Trophoblast cell (in vitro differentiated cells and primary cell): ENCODE data around the gene CPM.
A peak's percentile ranks its signal among the peaks of the same experiment; 100 is the strongest.
"Not testable (repeated sequence)": the region's sequence is repeated elsewhere in the genome, so short reads cannot be mapped to it uniquely, and the experiment has no call there.

Experiments
- DNase-seq, 2 donors: peaks; one replicate each; pipeline ENCODE4 v3.0.0-alpha.2; 2016
- H2AFZ ChIP-seq: 2 replicates; pipeline ENCODE4 v1.6.1; 2013; ENCODE audit warnings: low read length, moderate library complexity, mild to moderate bottlenecking; ENCODE audit not compliant: insufficient read depth, poor library complexity
- H2AK5ac ChIP-seq: 2 replicates; pipeline ENCODE4 v1.6.1; 2013; ENCODE audit warnings: mild to moderate bottlenecking, low read length
- H2BK120ac ChIP-seq: 2 replicates; pipeline ENCODE4 v1.6.1; 2013; ENCODE audit warnings: low read length, mild to moderate bottlenecking, moderate library complexity; ENCODE audit not compliant: insufficient read depth, poor library complexity
- H2BK12ac ChIP-seq: 2 replicates; pipeline ENCODE4 v1.6.1; 2013; ENCODE audit warnings: mild to moderate bottlenecking, low read length, moderate library complexity
- H2BK5ac ChIP-seq: 2 replicates; pipeline ENCODE4 v1.6.1; 2013; ENCODE audit warnings: low read length, low read depth, moderate library complexity, mild to moderate bottlenecking; ENCODE audit not compliant: poor library complexity
- H3K14ac ChIP-seq: 2 replicates; pipeline ENCODE4 v1.6.1; 2013; ENCODE audit warnings: mild to moderate bottlenecking, low read length
- H3K18ac ChIP-seq: 2 replicates; pipeline ENCODE4 v1.6.1; 2013; ENCODE audit warnings: mild to moderate bottlenecking, low read length
- H3K23ac ChIP-seq: 2 replicates; pipeline ENCODE4 v1.6.1; 2013; ENCODE audit warnings: low read length
- H3K27ac ChIP-seq: 2 replicates; pipeline ENCODE4 v1.5.1; 2013; ENCODE audit warnings: low read depth, mild to moderate bottlenecking, inconsistent platforms, low read length, moderate library complexity
- H3K27me3 ChIP-seq: 2 replicates; pipeline ENCODE4 v1.6.1; 2013; ENCODE audit warnings: inconsistent platforms, mild to moderate bottlenecking, low read length, moderate library complexity; ENCODE audit not compliant: insufficient read depth
- H3K36me3 ChIP-seq, 2 experiments: 1 replicate in 1 of 2; 2 replicates in 1 of 2; pipeline ENCODE4 v1.6.1; 2013; ENCODE audit warnings: low read length in 2 of 2, mild to moderate bottlenecking in 2 of 2, moderate library complexity in 1 of 2; ENCODE audit not compliant: insufficient read depth in 2 of 2, control insufficient read depth in 1 of 2
- H3K4ac ChIP-seq: 2 replicates; pipeline ENCODE4 v1.6.1; 2013; ENCODE audit warnings: low read depth, mild to moderate bottlenecking, low read length, moderate library complexity
- H3K4me1 ChIP-seq, 2 experiments: 1 replicate in 1 of 2; 2 replicates in 1 of 2; pipeline ENCODE4 v1.6.1; 2013; ENCODE audit warnings: low read length in 2 of 2, mild to moderate bottlenecking in 2 of 2, moderate library complexity in 1 of 2; ENCODE audit not compliant: insufficient read depth in 2 of 2, control insufficient read depth in 1 of 2
- H3K4me2 ChIP-seq: 2 replicates; pipeline ENCODE4 v1.6.1; 2013; ENCODE audit warnings: inconsistent platforms, mild to moderate bottlenecking, low read length, moderate library complexity
- H3K4me3 ChIP-seq: 2 replicates; pipeline ENCODE4 v1.5.1; 2013; ENCODE audit warnings: mild to moderate bottlenecking, low read depth, low read length, inconsistent platforms
- H3K79me1 ChIP-seq: one replicate; pipeline ENCODE4 v1.6.1; 2013; ENCODE audit warnings: low read length
- H3K79me2 ChIP-seq: 2 replicates; pipeline ENCODE4 v1.6.1; 2013; ENCODE audit warnings: low read length, mild to moderate bottlenecking; ENCODE audit not compliant: control insufficient read depth, insufficient read depth, poor library complexity
- H3K9ac ChIP-seq: 2 replicates; pipeline ENCODE4 v1.6.1; 2013; ENCODE audit warnings: mild to moderate bottlenecking, low read length
- H3K9me3 ChIP-seq: 2 replicates; pipeline ENCODE4 v1.6.1; 2013; ENCODE audit warnings: low read depth, mild to moderate bottlenecking, control low read depth, inconsistent platforms, low read length; ENCODE audit not compliant: insufficient read depth
- H4K12ac ChIP-seq: 2 replicates; pipeline ENCODE4 v1.6.1; 2013; ENCODE audit warnings: low read depth, mild to moderate bottlenecking, low read length, moderate library complexity
- H4K8ac ChIP-seq: 2 replicates; pipeline ENCODE4 v1.6.1; 2013; ENCODE audit warnings: low read depth, mild to moderate bottlenecking, low read length, moderate library complexity
- H4K91ac ChIP-seq: one replicate; pipeline ENCODE4 v1.6.1; 2013; ENCODE audit warnings: low read depth, mild to moderate bottlenecking, low read length, moderate library complexity
- WGBS: extraction: QIAGEN DNeasy Blood & Tissue Kit; methylation state at CpG from one replicate; pipeline ENCODE4 v1.1.7; 2013; ENCODE audit warnings: missing lambda C conversion rate; ENCODE audit not compliant: insufficient read length, insufficient coverage; ENCODE audit errors: extremely low coverage; 5-methylcytosine and 5-hydroxymethylcytosine counted together

CPM gene

DNA sequence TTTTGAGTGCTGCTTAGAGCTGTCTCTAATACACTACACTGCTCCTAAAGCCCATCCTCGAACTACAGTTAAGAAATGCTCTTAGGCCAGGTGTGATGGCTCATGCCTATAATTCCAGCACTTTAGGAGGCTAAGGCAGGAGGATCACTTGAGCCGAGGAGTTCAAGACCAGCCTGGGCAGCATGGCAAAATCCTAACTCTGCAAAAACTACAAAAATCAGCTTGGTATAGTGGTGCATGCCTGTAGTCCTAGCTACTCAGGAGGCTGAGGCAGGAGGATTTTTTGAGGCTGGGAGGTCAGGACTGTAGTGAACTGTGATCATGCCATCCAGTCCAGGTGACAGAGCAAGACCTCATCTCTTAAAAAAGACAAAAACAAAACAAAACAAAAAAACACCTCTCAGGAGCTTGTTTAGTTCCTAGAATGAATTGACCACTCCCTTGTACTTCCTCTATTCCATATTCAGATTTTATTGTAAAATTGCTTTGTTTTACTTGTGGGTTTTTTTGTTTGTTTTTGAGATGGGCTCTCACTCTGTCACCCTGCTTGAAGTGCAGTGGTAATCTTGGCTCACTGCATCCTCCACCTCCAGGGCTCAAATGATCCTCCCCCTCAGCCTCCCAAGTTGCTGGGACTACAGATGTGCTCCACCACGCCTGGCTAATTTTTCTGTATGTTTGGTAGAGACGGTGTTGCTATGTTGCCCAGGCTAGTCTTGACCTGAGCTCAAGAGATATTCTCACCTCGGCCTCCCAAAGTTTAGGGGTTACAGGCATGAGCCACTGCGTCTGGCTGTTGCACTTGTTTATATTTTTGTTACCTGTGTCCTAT is 111.4 kb downstream of the CPM start:
- no peak overlapping the region for H2AK5ac ChIP-seq
- no peak overlapping the region for H3K4me3 ChIP-seq
- no peak overlapping the region for H2BK120ac ChIP-seq
- no peak overlapping the region for H4K8ac ChIP-seq
- no peak overlapping the region for H2AFZ ChIP-seq
- no peak overlapping the region for H3K14ac ChIP-seq
- H3K4me1 ChIP-seq = no peaks in the 10 kb centered on the region
- H3K4ac ChIP-seq = no peak overlapping the region
- no peak overlapping the region for H3K27ac ChIP-seq
- peaks cover 35 to 42% of the 10 kb centered on the region in 2 experiments for H3K36me3 ChIP-seq
- H2BK5ac ChIP-seq = no peak overlapping the region
- no CpG with 5 or more reads among the region's 6 CpGs for WGBS
- H3K4me2 ChIP-seq = no peak overlapping the region
- no peak overlapping the region for H4K12ac ChIP-seq
- no peak for DNase-seq
- H3K23ac ChIP-seq = no peak overlapping the region
- no peak overlapping the region for H4K91ac ChIP-seq
- no peaks in the 10 kb centered on the region for H3K27me3 ChIP-seq
- no peaks in the 10 kb centered on the region for H3K79me2 ChIP-seq
- no peak overlapping the region for H3K18ac ChIP-seq
- H3K79me1 ChIP-seq = no peaks in the 10 kb centered on the region
- H2BK12ac ChIP-seq = no peak overlapping the region
- no peaks in the 10 kb centered on the region for H3K9me3 ChIP-seq
- no peak overlapping the region for H3K9ac ChIP-seq

DNA sequence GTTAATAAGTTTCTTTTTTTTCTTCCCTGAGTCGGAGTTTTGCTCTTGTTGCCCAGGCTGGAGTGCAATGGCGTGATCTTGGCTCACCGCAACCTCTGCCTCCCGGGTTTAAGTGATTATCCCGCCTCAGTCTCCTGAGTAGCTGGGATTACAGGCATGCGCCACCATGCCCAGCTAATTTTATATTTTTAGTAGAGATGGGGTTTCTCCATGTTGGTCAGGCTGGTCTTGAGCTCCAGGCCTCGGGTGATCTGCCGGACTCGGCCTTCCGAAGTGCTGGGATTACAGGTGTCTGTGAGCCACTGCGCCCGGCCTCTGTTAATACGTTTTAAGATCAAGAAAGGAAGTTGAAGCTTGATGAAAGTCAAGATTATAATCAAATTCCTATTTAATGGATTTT is 113.5 kb downstream of the CPM start:
- not testable (repeated sequence) for H2BK5ac ChIP-seq, DNase-seq, H3K79me1 ChIP-seq, H3K27ac ChIP-seq, H3K18ac ChIP-seq, H4K12ac ChIP-seq, H4K91ac ChIP-seq, H3K9ac ChIP-seq, H3K9me3 ChIP-seq, H3K4me2 ChIP-seq, H4K8ac ChIP-seq, H3K4me3 ChIP-seq, H2AFZ ChIP-seq, H2BK12ac ChIP-seq, H3K4me1 ChIP-seq, H3K4ac ChIP-seq, H3K14ac ChIP-seq, H3K27me3 ChIP-seq, H3K79me2 ChIP-seq, H2BK120ac ChIP-seq, H2AK5ac ChIP-seq, H3K23ac ChIP-seq
- peaks cover 31 to 37% of the 10 kb centered on the region in 2 experiments for H3K36me3 ChIP-seq
- no CpG with 5 or more reads among the region's 13 CpGs for WGBS

DNA sequence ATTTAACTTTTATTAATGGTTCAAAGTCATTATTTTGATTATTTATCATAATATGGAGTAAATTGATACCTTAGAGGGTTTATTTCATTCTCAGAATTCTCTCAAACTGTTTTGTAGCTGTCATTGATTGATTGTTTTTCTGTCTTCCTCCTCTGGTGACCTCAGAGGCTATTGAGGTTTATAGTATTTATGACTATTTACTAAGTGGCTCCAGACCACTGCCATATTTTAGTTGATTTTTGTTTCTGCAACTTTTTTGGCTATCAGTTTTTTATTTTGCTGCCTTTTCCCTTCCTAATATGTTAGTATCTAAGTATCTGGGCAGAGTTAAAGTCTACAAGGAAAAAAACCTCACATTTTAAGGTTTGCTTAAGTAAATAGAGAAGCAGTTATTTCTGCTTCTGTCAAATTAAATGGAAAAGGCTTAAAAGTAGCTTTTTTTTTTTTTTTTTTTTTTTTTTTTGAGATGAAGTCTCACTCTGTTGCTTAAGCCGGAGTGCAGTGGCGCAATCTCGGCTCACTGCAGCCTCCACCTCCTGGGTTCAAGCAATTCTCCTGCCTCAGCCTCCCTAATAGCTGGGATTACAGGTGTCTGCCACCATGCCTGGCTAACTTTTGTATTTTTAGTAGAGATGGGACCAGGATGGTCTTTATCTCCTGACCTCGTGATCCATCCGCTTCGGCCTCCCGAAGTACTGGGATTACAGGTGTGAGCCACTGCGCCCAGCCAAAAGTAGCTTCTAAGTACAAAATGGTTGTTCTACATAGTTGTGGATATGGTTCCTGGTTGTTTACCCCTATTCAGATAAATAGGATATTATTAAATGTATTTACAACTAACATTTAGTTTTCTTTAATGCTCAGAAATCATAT is 116.8 kb downstream of the CPM start:
- H2BK120ac ChIP-seq = no peak overlapping the region
- H2AFZ ChIP-seq = no peak overlapping the region
- no peak overlapping the region for H4K91ac ChIP-seq
- no peak for DNase-seq
- no peaks in the 10 kb centered on the region for H3K27me3 ChIP-seq
- H3K4me1 ChIP-seq = no peaks in the 10 kb centered on the region
- H2AK5ac ChIP-seq = no peak overlapping the region
- no peak overlapping the region for H3K23ac ChIP-seq
- H3K9me3 ChIP-seq = no peaks in the 10 kb centered on the region
- H3K14ac ChIP-seq = no peak overlapping the region
- H3K4me2 ChIP-seq = no peak overlapping the region
- H3K36me3 ChIP-seq = peaks cover 25 to 27% of the 10 kb centered on the region in 2 experiments
- H3K79me1 ChIP-seq = no peaks in the 10 kb centered on the region
- H4K8ac ChIP-seq = no peak overlapping the region
- H2BK12ac ChIP-seq = no peak overlapping the region
- H3K27ac ChIP-seq = no peak overlapping the region
- H3K9ac ChIP-seq = no peak overlapping the region
- no peak overlapping the region for H4K12ac ChIP-seq
- H3K79me2 ChIP-seq = no peaks in the 10 kb centered on the region
- H3K18ac ChIP-seq = no peak overlapping the region
- H2BK5ac ChIP-seq = no peak overlapping the region
- H3K4me3 ChIP-seq = no peak overlapping the region
- H3K4ac ChIP-seq = peak overlapping the region; percentile 46
- WGBS = no CpG with 5 or more reads among the region's 8 CpGs

DNA sequence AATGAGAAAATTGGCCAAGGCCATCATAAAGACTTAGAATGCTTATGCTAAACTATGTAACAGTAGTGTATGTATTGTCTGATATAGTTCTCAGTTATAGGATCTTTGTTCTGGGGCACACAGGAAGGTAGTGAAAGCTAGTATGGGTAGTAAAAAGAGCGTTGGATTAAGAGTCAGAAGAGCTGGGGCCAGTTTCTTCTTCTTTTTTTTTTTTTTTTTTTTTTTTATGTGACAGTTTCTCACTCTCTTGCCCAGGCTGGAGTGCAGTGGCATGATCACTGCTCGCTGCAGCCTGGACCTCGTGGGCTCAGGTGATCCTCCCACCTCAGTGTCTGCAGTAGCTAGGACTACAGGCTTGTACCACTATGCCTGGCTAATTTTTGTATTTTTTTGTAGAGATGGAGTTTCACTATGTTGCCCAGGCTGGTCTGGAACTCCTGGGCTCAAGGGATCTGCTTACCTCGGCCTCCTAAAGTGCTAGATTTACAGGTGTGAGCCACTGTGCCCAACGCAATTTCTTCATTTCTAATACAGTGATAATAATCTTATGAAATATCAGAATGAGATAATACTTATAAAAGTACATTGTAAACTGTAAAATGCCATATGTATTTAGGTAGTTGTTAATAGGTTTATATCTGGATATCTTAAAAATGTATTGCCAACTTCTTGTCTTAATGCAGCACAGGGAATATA is 117.6 kb downstream of the CPM start:
- H2AFZ ChIP-seq = no peak overlapping the region
- no peak overlapping the region for H3K4me3 ChIP-seq
- no peaks in the 10 kb centered on the region for H3K9me3 ChIP-seq
- no peak overlapping the region for H2BK120ac ChIP-seq
- H2AK5ac ChIP-seq = no peak overlapping the region
- H3K36me3 ChIP-seq = peaks cover 23 to 24% of the 10 kb centered on the region in 2 experiments
- no peaks in the 10 kb centered on the region for H3K27me3 ChIP-seq
- no peak overlapping the region for H3K4me2 ChIP-seq
- no peak overlapping the region for H3K9ac ChIP-seq
- WGBS = no CpG with 5 or more reads among the region's 5 CpGs
- no peak for DNase-seq
- H3K79me1 ChIP-seq = no peaks in the 10 kb centered on the region
- H2BK12ac ChIP-seq = no peak overlapping the region
- no peak overlapping the region for H3K4ac ChIP-seq
- H3K27ac ChIP-seq = no peak overlapping the region
- no peak overlapping the region for H3K23ac ChIP-seq
- H3K79me2 ChIP-seq = no peaks in the 10 kb centered on the region
- H2BK5ac ChIP-seq = no peak overlapping the region
- H3K18ac ChIP-seq = no peak overlapping the region
- H4K91ac ChIP-seq = no peak overlapping the region
- H3K14ac ChIP-seq = no peak overlapping the region
- no peak overlapping the region for H4K12ac ChIP-seq
- H4K8ac ChIP-seq = no peak overlapping the region
- H3K4me1 ChIP-seq = no peaks in the 10 kb centered on the region
